Neural progenitor cell (in vitro differentiated cells): ENCODE data around the gene DDX31.

Experiments
- EZH2 ChIP-seq: fragments of 200-600 bp; sonication (generic); IDR thresholded peaks from 2 replicates; pipeline ENCODE4 v1.6.1; 2017; ENCODE audit warnings: antibody characterized with exemption, mild to moderate bottlenecking, moderate library complexity
- EZH2phosphoT487 ChIP-seq: fragments of 200-600 bp; sonication (generic); IDR thresholded peaks from 2 replicates; pipeline ENCODE4 v1.6.1; 2017; ENCODE audit warnings: antibody characterized with exemption
- TF ChIP-seq, protein P1 (sequence below): fragments of 200-600 bp; sonication (generic); IDR thresholded peaks from 2 replicates; pipeline ENCODE4 v1.5.1; 2017; ENCODE audit warnings: antibody characterized with exemption, mild to moderate bottlenecking

GRCh38 chr9:132628746-132629145, 41.0 kb downstream of the DDX31 start:
- TF ChIP-seq, protein P1, sequence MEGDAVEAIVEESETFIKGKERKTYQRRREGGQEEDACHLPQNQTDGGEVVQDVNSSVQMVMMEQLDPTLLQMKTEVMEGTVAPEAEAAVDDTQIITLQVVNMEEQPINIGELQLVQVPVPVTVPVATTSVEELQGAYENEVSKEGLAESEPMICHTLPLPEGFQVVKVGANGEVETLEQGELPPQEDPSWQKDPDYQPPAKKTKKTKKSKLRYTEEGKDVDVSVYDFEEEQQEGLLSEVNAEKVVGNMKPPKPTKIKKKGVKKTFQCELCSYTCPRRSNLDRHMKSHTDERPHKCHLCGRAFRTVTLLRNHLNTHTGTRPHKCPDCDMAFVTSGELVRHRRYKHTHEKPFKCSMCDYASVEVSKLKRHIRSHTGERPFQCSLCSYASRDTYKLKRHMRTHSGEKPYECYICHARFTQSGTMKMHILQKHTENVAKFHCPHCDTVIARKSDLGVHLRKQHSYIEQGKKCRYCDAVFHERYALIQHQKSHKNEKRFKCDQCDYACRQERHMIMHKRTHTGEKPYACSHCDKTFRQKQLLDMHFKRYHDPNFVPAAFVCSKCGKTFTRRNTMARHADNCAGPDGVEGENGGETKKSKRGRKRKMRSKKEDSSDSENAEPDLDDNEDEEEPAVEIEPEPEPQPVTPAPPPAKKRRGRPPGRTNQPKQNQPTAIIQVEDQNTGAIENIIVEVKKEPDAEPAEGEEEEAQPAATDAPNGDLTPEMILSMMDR, result no peak
- no peak for TF ChIP-seq EZH2
- TF ChIP-seq EZH2phosphoT487, result no peak
